HCT116 (cell line): Measurements from ENCODE around the gene HSD17B1.

Experiments
- CEBPB ChIP-seq: IDR thresholded peaks from 2 replicates; pipeline ENCODE4 v1.6.1; 2012; ENCODE audit warnings: low read depth
- EGR1 ChIP-seq: IDR thresholded peaks from 2 replicates; pipeline ENCODE4 v1.6.1; 2012; ENCODE audit warnings: low read depth
- EZH2 ChIP-seq: fragments of 200-600 bp; sonication (generic); IDR thresholded peaks from 2 replicates; pipeline ENCODE4 v1.6.1; 2017; ENCODE audit warnings: antibody characterized with exemption, mixed run types
- FOSL1 ChIP-seq: IDR thresholded peaks from 2 replicates; pipeline ENCODE4 v1.6.1; 2012; ENCODE audit warnings: low read depth
- JUND ChIP-seq: IDR thresholded peaks from 2 replicates; pipeline ENCODE4 v1.6.1; 2012
- POLR2A ChIP-seq: IDR thresholded peaks from 2 replicates; pipeline ENCODE4 v1.7.0; 2011; ENCODE audit warnings: borderline replicate concordance; ENCODE audit not compliant: insufficient read depth, insufficient read length; ENCODE audit errors: extremely low read depth
- POLR2AphosphoS5 ChIP-seq: IDR thresholded peaks from 2 replicates; pipeline ENCODE4 v1.6.1; 2011; ENCODE audit warnings: mild to moderate bottlenecking, low read depth, low read length, moderate library complexity
- SRF ChIP-seq: IDR thresholded peaks from 2 replicates; pipeline ENCODE4 v1.6.1; 2012; ENCODE audit warnings: low read depth
- TF ChIP-seq, protein P1 (sequence below), 3 experiments: fragments of 200-600 bp in 1 of 3; sonication (generic) in 1 of 3; IDR thresholded peaks in 2 of 3; conservative IDR thresholded peaks in 1 of 3; 2 replicates each; pipeline ENCODE4 v1.5.1; 2012 to 2017; ENCODE audit warnings: low read depth in 2 of 3, low read length in 2 of 3, antibody characterized with exemption in 1 of 3, borderline replicate concordance in 1 of 3, control low read depth in 1 of 3, mild to moderate bottlenecking in 1 of 3, mixed read lengths in 1 of 3, mixed run types in 1 of 3, moderate library complexity in 1 of 3; ENCODE audit not compliant: insufficient read depth in 1 of 3
- TF ChIP-seq, protein P2 (sequence below): IDR thresholded peaks from 2 replicates; pipeline ENCODE4 v1.6.1; 2011; ENCODE audit warnings: mild to moderate bottlenecking, low read length, moderate library complexity; ENCODE audit not compliant: insufficient replicate concordance; ENCODE audit errors: extremely low read depth
- TF ChIP-seq, protein P3 (sequence below): IDR thresholded peaks from 2 replicates; pipeline ENCODE4 v1.6.1; 2012

DNA sequence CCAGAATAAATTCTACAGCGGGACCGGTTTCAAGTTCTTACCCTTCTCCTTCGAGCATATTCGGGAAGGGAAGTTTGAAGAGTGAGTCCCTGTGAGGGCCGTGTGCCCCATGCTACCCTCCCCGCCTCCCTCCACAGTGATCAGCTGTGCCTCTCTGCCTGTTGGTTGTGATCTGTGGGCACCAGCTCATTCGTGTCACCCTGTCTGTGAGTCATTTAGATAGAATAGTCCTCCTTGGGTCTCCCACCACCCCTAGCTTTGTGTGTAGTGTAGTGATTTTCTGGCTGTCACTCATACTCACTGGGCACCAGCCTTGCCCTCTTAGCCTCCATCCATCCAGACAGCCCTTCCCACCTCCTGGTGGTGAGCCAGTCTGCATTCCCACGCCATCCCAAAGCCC, 31.7 kb upstream of the HSD17B1 start:
- TF ChIP-seq, protein P1, sequence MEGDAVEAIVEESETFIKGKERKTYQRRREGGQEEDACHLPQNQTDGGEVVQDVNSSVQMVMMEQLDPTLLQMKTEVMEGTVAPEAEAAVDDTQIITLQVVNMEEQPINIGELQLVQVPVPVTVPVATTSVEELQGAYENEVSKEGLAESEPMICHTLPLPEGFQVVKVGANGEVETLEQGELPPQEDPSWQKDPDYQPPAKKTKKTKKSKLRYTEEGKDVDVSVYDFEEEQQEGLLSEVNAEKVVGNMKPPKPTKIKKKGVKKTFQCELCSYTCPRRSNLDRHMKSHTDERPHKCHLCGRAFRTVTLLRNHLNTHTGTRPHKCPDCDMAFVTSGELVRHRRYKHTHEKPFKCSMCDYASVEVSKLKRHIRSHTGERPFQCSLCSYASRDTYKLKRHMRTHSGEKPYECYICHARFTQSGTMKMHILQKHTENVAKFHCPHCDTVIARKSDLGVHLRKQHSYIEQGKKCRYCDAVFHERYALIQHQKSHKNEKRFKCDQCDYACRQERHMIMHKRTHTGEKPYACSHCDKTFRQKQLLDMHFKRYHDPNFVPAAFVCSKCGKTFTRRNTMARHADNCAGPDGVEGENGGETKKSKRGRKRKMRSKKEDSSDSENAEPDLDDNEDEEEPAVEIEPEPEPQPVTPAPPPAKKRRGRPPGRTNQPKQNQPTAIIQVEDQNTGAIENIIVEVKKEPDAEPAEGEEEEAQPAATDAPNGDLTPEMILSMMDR (IDR thresholded peaks at IDR 0.05 in 2 of 3, conservative IDR thresholded peaks at IDR 0.05 in 1 of 3; ENCODE audit: borderline replicate concordance in 1 of 3, insufficient read depth in 1 of 3, low read depth in 2 of 3, low read length in 2 of 3), result no peak
- TF ChIP-seq EZH2, result no peak
- TF ChIP-seq, protein P2, sequence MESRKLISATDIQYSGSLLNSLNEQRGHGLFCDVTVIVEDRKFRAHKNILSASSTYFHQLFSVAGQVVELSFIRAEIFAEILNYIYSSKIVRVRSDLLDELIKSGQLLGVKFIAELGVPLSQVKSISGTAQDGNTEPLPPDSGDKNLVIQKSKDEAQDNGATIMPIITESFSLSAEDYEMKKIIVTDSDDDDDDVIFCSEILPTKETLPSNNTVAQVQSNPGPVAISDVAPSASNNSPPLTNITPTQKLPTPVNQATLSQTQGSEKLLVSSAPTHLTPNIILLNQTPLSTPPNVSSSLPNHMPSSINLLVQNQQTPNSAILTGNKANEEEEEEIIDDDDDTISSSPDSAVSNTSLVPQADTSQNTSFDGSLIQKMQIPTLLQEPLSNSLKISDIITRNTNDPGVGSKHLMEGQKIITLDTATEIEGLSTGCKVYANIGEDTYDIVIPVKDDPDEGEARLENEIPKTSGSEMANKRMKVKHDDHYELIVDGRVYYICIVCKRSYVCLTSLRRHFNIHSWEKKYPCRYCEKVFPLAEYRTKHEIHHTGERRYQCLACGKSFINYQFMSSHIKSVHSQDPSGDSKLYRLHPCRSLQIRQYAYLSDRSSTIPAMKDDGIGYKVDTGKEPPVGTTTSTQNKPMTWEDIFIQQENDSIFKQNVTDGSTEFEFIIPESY, result no peak
- TF ChIP-seq JUND, result no peak
- TF ChIP-seq SRF, result no peak
- no peak for TF ChIP-seq EGR1
- no peak for TF ChIP-seq CEBPB
- no peak for TF ChIP-seq POLR2AphosphoS5
- no peak for TF ChIP-seq POLR2A
- TF ChIP-seq, protein P3, sequence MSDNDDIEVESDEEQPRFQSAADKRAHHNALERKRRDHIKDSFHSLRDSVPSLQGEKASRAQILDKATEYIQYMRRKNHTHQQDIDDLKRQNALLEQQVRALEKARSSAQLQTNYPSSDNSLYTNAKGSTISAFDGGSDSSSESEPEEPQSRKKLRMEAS, result no peak
- TF ChIP-seq FOSL1, result no peak
